ENCODE measurements around the gene CENATAC. TPM values are rescaled to one million over a fixed set of nuclear protein-coding genes. Genes with fewer than 3 reads are reported as not detected.
"Not testable (repeated sequence)": the region's sequence is repeated elsewhere in the genome, so short reads cannot be mapped to it uniquely, and the experiment has no call there.

Gene CENATAC
- total and polyA plus RNA-seq, 2 experiments from 2014 or later: 31.7 to 34.5 TPM

GRCh38 chr11:118991486-118992038 lies 6.4 kb upstream of the CENATAC start:
- H3K36me3 ChIP-seq (ENCODE audit: insufficient read depth); H3F3A ChIP-seq (replicated peaks; ENCODE audit: low read depth): not testable (repeated sequence)
- H3K9me3 Mint-ChIP-seq: peaks cover 25% of the 10 kb centered on the region

GRCh38 chr11:118996926-118997626 lies 862 bp upstream of the CENATAC start:
- Histone ChIP-seq H4K20me1 (replicated peaks; ENCODE audit: insufficient read depth) (0 out of 2 replicates have a peak, but pooled peaks cover 8% of the 10 kb centered on the region), H3K4me1 (ENCODE audit: insufficient read depth) (peaks cover 16% of the 10 kb centered on the region; the same call in 1 of the 2 replicates), H2AFZ (peak overlapping the region; percentile 97; the same call in 1 of the 2 replicates), H3K27ac (ENCODE audit: low read depth) (peak overlapping the region; percentile 75; the same call in 1 of the 2 replicates), H3K79me2 (replicated peaks; ENCODE audit: insufficient read depth) (peaks cover 58% of the 10 kb centered on the region), H3K27me3 (ENCODE audit: insufficient read depth) (no peaks in the 10 kb centered on the region), H3K4me3 (peak overlapping the region; percentile 98), H3K9me2 (ENCODE audit: insufficient read depth) (0 out of 2 replicates have a peak, but pooled peaks cover 4% of the 10 kb centered on the region), H3K4me2 (peak overlapping the region; percentile 97), H3K36me3 (ENCODE audit: insufficient read depth) (peaks cover 22% of the 10 kb centered on the region), H3F3A (replicated peaks; ENCODE audit: low read depth) (0 out of 2 replicates have a peak, but pooled peaks cover 5% of the 10 kb centered on the region)
- H3K36me3 Mint-ChIP-seq (ENCODE audit: low read depth): peaks cover 66% of the 10 kb centered on the region
- peak overlapping the region; percentile 92; the same call in 1 of the 2 replicates for H3K27ac Mint-ChIP-seq
- peaks cover 15% of the 10 kb centered on the region for H3K9me3 Mint-ChIP-seq
- peak overlapping the region; percentile 100 for H3K4me3 Mint-ChIP-seq
- TF ChIP-seq CTCF (conservative IDR thresholded peaks at IDR 0.05; ENCODE audit: low read depth in 2 of 2) (peak in 1 of 2 experiments; percentile 37; a peak in 2 of 4 replicates), CREB1 (CRISPR knock-in tag; IDR thresholded peaks at IDR 0.05; ENCODE audit: low read depth) (no peak)
- H3K4me1 Mint-ChIP-seq: peaks cover 21% of the 10 kb centered on the region
- DNase-seq (ENCODE audit: low spot score): peak; percentile 63
- ATAC-seq: peak; percentile 19
- H3K27me3 Mint-ChIP-seq (ENCODE audit: insufficient read depth, low read depth, poor library complexity): peaks cover 4% of the 10 kb centered on the region

More at GRCh38 chr11:118991486-118992038, 6.4 kb upstream of the CENATAC start:
- ATAC-seq; H4K20me1 ChIP-seq (replicated peaks; ENCODE audit: insufficient read depth); H3K79me2 ChIP-seq (replicated peaks; ENCODE audit: insufficient read depth); DNase-seq (ENCODE audit: low spot score); H3K4me3 Mint-ChIP-seq; H3K27me3 Mint-ChIP-seq (ENCODE audit: insufficient read depth, low read depth, poor library complexity); H2AFZ ChIP-seq; H3K27ac Mint-ChIP-seq; H3K27ac ChIP-seq (ENCODE audit: low read depth); H3K4me3 ChIP-seq; H3K9me2 ChIP-seq (ENCODE audit: insufficient read depth); H3K4me1 Mint-ChIP-seq; H3K4me2 ChIP-seq; H3K27me3 ChIP-seq (ENCODE audit: insufficient read depth); H3K4me1 ChIP-seq (ENCODE audit: insufficient read depth): not testable (repeated sequence)
- H3K36me3 Mint-ChIP-seq (ENCODE audit: low read depth): peaks cover 42% of the 10 kb centered on the region

- peaks cover 58% of the 10 kb centered on the region for H3K79me2 ChIP-seq (replicated peaks; ENCODE audit: insufficient read depth)
- H3K4me2 ChIP-seq: peak overlapping the region; percentile 97
- H3K4me1 Mint-ChIP-seq: peaks cover 21% of the 10 kb centered on the region
- H3K36me3 ChIP-seq (ENCODE audit: insufficient read depth): peaks cover 22% of the 10 kb centered on the region
- H3K4me3 Mint-ChIP-seq: peak overlapping the region; percentile 100
- H4K20me1 ChIP-seq (replicated peaks; ENCODE audit: insufficient read depth): 0 out of 2 replicates have a peak, but pooled peaks cover 8% of the 10 kb centered on the region
- peaks cover 16% of the 10 kb centered on the region; the same call in 1 of the 2 replicates for H3K4me1 ChIP-seq (ENCODE audit: insufficient read depth)
- H3K9me3 Mint-ChIP-seq: peaks cover 4% of the 10 kb centered on the region; the same call in 2 of the 3 replicates
- 0 out of 2 replicates have a peak, but pooled peaks cover 4% of the 10 kb centered on the region for H3K9me2 ChIP-seq (ENCODE audit: insufficient read depth)
- peak overlapping the region; percentile 93 for H2AFZ ChIP-seq
- H3K27me3 ChIP-seq (ENCODE audit: insufficient read depth): no peaks in the 10 kb centered on the region
- peaks cover 4% of the 10 kb centered on the region for H3K27me3 Mint-ChIP-seq (ENCODE audit: insufficient read depth, low read depth, poor library complexity)
- ATAC-seq (peak; percentile 61), DNase-seq (ENCODE audit: low spot score) (peak; percentile 49)
- H3K27ac Mint-ChIP-seq: peak overlapping the region; percentile 98
- peak overlapping the region; percentile 65 for H3K27ac ChIP-seq (ENCODE audit: low read depth)
- H3K4me3 ChIP-seq: peak overlapping the region; percentile 98
- peaks cover 65% of the 10 kb centered on the region for H3K36me3 Mint-ChIP-seq (ENCODE audit: low read depth)
- H3F3A ChIP-seq (replicated peaks; ENCODE audit: low read depth): 0 out of 2 replicates have a peak, but pooled peaks cover 5% of the 10 kb centered on the region
- TF ChIP-seq STAT1 (IDR thresholded peaks at IDR 0.05; ENCODE audit: unreplicated experiment) (no peak), NANOG (IDR thresholded peaks at IDR 0.05; ENCODE audit: borderline replicate concordance) (no peak), EZH2phosphoT487 (IDR thresholded peaks at IDR 0.05; ENCODE audit: unreplicated experiment) (no peak), CTCF (conservative IDR thresholded peaks at IDR 0.05; ENCODE audit: low read depth in 2 of 2) (no peak), JUNB (IDR thresholded peaks at IDR 0.05; ENCODE audit: unreplicated experiment) (no peak)
Measured at GRCh38 chr11:118998388-118998717, 415 bp downstream of the CENATAC start.

Measured in GM23338 (cell line).